Hematopoietic multipotent progenitor cell (in vitro differentiated cells): ENCODE measurements around the gene LYRM1. TPM values are rescaled to one million over a fixed set of nuclear protein-coding genes. Genes with fewer than 3 reads are reported as not detected.
A peak's percentile ranks its signal among the peaks of the same experiment; 100 is the strongest.
"Not testable (repeated sequence)": the region's sequence is repeated elsewhere in the genome, so short reads cannot be mapped to it uniquely, and the experiment has no call there.

Experiments used
- DNase-seq, 3 donors: peaks; one replicate each; pipeline ENCODE4 v3.0.0-alpha.2; 2011 to 2015; ENCODE audit warnings: low read depth in 2 of 3, low spot score in 2 of 3
- total RNA-seq: library from RNA; depleted of rRNA; stranded (reverse); fragments of >200 nt; gene quantifications from one replicate; pipeline ENCODE4 v1.2.3, GENCODE V29; 2012

LYRM1 gene
- total RNA-seq, 1 donor = 30.4 TPM

DNA sequence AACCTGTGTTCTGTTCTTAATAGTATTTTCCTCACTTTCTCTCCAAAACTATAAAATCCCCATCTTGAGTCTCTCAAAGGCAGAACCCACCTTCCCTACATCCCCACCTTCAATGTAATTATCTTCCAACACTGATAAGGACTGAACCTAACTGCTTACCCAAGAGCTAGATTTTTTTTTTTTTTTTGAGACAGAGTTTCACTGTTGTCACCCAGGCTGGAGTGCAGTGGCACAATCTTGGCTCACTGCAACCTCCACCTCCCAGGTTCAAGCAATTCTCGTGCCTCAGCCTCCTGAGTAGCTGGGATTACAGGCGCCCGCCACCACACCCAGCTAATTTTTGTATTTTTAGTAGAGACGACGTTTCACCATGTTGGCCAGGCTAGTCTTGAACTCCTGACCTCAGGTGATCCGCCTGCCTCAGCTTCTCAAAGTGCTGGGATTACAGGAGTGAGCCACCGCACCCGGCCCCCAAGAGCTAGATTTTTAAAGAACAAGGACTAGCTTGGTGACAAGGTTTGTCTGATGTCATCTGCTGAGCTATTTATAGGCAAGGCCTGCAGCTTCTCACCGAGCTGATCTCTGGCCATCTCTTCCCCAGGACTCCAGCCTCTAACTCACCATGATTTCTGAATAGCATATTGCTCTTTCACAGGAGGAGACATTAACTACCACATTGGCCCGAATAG is 29.2 kb downstream of the LYRM1 start:
- DNase-seq = not testable (repeated sequence)

DNA sequence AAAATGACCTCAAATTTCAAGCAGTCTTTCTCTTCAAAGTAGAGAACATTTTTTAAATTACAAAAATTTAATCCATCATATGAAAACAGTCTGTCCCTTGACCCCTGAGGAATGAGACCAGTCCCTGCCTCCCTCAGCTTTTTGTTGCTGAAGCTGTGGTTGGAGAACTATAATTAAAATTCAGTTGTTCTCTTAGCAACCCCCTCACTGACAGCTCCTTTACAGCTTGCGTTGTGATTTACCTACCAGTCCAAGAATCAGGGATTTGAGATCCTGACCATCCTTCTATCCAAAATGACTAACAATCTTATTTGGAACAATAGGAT is 29.8 kb downstream of the LYRM1 start:
- DNase-seq = no peak

DNA sequence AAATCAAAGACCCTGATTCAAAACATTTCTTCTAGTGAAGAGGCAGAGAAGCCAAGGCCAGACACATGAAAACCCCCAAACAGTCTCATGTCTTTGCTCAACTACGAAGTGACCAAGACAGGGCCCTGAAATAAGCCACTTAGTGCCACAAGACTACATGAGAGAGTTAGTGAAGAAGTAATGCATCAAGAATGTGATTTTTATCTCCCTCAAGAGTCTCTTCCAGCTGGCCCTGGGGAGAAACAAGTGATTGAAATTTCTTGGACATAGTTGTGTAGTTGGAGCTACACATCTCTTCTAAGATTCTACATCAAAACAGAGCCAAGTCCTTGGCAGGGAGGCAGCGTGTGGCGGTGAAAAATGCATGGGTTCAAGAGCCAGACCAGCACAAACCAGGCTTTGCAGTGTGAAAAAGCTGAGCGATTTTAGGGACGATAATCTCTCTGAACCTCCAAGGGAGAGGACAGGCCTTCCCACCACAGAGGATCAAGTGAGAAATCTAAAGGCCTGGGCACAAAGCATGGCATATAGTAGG is 30.6 kb downstream of the LYRM1 start:
- no peak for DNase-seq

DNA sequence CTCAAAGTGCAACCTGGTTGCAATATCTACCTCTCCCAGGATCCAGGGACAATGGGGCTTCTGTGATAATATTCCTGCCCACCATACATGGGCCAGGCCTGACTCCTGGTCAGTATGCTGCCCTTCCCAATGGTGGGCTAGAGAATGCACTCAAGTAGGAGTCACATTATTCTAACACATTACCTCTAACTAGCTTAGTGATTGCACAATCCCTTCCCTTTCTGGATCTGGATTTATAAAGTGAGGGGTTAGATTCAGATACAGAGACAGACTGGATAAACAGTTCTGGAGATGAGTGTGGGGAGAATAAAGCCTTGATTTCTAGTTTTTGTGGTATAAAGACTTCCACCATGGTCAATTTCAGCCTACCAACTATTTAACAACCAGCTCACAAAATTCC is 33.0 kb downstream of the LYRM1 start:
- no peak for DNase-seq

DNA sequence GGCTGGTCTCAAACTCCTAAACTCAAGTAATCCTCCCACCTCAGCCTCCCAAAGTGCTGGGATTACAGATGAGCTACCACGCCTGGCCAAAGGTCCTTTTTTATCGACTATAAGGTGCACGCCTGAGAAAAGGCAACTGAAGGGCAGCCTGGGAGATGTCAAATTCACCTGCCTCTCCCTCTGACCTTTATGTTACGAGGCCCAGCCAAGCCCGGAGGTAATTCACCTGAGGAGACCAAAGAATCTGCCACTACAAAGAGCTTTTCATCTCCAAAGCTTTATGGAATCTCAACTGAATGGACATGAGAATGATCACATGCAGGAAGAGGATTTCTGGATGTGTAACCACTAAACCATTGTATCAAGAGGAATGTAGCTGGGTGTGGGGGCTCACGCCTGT is 37.2 kb downstream of the LYRM1 start:
- DNase-seq = no peak

DNA sequence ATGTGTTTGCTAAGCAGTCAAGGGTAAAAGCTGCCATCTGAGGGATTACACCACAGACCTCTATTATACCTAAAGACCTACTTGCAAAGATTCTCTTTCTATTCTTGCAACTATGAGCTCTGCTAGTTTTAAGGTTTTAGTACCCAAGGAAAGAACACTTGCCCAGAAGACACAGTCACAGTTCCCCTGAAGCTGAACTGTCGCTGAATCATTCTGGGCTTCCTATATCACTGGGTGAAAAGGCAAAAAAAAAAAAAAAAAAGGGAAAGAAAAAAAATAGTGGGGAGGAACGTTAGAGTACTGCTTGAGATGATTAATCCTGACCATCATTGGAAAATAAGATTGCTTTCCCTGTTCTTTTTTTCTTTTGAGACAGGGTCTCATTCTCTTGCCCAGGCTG is 37.9 kb downstream of the LYRM1 start:
- DNase-seq = peak in 2 of 3 donors; percentile 52 to 57

DNA sequence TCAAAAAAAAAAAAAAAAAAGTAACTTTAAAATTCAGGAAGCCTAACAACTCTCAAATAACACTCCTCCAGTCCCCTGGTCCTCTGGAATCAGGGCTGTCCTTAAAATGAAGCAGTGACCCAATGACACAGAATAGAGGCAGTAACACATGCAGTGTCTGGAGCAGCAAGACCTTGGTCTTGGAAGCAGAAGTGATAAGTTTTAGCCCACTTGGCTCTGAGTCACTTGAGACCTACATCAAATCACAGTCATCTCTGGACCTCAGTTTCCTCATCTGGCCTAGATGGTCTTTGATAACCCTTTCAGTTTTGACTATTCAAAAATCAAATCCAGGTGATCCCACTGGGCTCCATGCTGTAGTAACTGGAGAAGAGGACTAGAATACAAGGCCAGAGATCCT is 39.0 kb downstream of the LYRM1 start:
- DNase-seq = no peak

DNA sequence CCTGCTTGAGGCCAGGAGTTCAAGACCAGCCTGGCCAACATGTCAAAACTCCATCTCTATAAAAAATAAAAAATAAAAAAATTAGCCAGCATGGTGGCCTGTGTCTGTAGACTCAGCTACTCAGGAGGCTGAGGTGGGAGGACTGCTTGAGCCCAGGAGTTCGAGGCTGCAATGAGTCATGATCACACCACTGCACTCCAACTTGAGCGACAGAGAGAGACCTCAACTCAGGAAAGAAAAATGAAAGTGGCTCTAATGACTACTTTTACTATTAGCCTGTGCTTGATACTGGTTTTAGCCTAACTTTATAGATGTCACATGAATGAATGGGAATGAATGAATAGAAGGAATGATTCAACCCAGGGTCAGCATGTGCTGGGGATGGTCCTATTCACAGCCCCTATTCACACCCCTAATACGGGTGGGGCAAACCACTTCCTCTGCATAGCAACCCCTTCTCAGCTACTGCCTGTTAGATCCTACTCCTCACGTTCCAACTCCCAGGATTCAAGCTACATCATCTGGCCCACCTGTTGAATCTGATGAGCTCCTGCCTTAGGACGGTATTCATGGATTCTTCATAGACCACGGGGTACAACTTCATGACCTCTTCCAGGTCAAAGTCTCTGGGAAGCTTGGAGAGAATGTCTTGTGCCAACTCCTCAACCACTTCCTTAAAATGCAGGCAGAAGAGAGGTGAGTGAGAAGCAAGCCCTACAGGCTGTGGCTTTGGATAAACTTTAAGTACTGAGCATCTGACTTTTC is 40.5 kb downstream of the LYRM1 start:
- peak in 1 of 3 donors; percentile 41 for DNase-seq

DNA sequence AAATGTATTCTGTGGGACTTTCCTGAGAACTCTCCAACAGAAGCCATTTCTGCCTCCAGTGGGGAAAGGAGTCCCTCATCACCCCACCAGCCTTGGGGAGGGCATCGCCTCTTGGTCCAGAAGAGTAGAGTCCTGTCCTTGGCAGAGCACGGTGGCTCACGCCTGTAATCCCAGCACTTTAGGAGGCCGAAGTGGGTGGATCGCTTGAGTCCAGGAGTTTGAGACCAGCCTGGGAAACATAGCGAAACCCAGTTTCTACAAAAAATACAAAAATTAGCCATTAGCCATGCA is 41.0 kb downstream of the LYRM1 start:
- no peak for DNase-seq

DNA sequence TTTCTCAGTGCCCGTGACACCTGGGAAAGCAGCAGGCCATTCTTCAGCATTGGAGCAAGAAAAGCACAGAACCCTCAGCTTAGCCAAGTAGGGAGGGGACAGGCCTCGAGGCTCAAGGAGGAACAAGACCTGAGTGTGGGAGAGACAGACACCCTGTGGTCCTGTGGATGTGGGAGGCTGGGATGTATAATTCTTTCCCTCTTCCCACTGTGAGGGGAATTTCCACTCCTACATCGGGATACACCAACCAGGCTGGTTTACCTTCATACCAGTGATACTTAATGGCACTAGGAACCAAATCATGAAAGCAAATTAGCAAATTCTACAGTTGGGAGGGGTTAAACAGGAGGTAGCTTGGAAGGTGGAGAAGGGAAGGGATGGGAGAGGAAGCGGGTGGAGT is 41.7 kb downstream of the LYRM1 start:
- no peak for DNase-seq

DNA sequence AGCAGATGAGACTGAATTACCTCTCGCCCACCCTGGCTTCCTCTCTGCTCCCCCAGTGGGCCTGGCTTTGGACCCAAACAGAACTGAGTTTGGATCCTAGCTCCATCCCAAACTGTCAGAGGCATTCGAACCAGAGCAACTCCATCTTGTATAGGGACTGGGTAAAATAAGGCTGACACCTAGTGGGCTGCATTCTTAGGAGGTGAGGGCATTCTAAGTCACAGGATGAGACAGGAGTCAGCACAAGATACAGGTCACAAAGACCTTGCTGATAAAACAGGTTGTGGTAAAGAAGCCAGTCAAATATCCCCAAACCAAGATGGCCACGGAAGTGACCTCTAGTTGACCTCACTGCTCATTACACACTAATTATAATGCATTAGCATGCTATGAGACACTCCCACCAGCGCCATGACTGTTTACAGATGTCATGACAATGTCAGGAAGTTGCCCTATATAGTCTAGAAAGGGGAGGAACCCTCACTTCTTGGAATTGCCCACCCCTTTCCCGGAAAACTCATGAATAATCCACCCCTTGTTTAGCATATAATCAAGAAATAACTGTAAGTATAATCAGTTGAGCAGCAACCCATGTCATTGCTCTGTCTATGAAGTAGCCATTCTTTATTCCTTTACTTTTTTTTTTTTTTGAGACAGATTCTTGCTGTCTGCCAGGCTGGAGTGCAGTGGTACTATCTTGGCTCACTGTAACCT is 44.4 kb downstream of the LYRM1 start:
- DNase-seq = peak in 2 of 3 donors; percentile 15 to 47

DNA sequence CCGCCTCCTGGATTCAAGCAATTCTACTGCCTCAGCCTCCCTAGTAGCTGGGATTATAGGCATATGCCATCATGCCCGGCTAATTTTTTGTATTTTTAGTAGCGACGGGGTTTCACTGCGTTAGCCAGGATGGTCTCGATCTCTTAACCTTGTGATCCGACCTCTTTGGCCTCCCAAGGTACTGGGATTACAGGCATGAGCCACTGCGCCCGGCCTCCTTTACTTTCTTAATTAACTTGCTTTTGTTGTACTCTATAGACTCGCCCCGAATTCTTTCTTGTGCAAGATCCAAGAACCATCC is 45.0 kb downstream of the LYRM1 start:
- DNase-seq = not testable (repeated sequence)

DNA sequence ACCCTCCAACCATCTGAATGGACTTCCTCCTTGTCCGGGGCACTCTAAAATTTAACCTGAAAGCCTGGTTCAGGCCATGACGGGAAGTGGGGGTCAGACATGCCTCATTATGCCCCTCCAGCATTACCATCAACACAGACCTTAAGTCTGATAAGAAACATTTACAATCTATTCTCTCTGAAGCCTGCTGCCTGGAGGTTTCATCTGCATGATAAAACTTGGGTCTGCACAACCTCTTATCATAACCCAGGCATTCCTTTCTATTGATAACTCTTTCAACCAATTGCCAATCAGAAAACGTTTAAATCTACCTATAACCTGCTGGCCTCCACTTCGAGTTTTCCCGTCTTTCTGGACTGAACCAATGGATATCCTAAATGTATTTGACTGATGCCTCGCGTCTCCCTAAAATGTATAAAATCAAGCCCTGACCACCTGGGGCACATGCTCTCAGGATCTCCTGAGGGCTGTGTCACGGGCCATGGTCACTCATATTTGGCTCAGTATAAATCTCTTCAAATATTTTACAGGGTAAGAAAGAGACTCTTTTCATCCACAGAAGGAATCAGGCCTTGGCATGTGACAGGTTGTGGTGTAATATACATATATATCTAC is 45.6 kb downstream of the LYRM1 start:
- DNase-seq = no peak

DNA sequence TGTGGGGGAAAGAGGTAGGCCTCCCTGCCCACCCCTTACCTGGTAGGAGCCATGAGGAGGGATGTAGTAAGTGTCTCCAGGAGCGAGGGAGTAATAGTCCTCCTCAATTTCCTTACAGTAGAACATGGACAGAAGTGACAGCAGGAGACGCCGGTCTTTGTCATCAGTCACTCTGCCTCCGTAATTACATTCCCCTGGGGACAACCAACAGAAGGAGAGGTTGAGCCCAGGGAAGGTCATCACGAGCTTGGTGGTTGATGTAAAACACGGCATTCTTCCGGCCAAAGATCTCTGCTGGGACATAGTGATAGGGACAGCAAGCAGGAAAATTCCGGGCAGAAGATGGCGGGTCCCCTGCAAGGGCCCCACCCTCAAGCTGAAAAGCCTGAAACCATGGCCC is 47.9 kb downstream of the LYRM1 start:
- DNase-seq = no peak

DNA sequence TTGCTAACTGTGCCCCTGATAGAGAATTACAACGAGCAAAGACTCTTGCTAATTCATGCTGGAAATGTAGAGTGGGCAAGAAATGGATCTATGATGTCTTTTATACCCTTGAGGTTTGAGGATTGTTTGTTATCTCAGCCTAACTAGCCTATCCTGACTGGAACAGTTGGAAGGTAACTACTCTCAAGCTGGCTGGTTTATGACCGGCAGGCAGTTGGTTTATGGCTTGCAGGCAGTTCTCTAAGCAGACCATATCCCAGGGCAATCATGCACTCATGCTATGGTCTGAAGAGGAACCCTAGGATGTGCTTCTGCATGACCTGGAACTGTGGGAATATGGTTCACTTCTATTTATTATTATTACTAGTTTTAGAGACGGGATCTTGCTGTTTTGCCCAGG is 49.1 kb downstream of the LYRM1 start:
- no peak for DNase-seq

DNA sequence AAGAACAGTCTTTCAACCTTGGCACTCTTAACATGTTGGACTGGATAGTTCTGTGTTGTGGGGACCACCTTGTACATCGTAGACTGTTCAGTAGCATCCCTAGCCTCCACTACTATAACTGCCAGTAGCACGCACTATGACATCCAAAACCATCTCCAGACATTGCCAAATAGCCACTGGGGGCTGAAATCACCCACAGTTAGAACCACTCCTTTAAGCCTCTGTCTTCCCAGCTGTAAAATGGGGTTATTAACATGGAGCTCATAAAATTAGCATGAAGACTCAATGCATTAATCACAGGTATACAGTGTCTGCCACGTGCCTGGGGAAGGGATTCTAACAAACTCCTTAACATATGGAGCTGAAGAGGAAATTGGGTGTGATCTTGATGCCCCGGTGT is 49.7 kb downstream of the LYRM1 start:
- no peak for DNase-seq

DNA sequence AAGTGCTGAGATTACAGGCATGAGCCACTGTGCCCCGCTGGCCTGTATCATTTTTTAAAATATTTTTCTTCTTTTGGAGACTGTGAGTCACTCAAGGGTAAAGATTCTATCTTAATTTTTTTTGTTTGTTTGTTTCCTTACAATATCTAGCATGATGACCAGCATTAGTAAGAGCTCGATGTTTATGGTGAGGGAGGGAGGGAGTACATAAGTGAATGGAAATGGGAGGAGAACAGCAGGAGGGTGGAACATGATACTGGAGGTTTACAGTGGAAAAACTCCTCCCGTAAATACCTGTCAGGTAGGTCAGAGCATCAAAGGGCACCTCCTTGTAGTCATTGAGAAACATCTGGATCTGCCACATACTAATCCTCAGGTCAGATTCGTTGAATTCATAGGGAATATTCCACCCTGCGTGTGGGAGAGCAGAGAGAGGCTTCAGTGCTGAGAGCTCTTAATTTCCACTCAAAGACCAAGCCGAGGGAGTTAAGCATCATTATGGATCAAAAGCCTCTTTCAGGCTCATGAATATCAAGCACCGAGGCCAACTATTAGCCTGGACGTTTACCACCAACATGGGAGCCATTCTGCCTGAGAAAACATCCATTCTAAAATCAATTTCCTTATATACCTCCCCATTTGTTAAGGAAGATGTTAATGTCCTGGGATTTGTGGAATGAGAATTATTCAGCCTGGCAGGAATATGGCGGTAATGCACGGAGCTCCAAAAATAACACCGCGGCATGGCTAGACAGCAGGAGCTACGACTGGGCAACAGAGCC is 51.8 kb downstream of the LYRM1 start:
- no peak for DNase-seq

DNA sequence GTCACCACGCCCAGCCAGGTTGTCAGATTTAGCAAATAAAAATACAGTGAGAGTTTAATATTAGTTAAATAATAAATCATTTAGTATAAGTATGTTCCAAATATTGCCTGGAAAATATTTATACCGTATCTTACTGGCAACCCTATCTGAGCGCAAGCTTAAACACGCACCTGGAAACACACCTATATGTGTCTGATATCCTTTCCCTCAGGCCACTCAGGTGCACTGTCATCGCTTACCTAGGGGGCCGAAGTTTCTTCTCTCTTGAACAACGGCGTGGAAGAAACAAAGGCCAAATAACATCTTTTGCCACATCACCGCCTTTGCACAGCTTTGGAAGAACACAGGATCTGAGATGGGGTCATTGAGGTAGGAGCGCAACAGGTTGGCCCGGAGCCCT is 54.0 kb downstream of the LYRM1 start:
- DNase-seq = no peak

DNA sequence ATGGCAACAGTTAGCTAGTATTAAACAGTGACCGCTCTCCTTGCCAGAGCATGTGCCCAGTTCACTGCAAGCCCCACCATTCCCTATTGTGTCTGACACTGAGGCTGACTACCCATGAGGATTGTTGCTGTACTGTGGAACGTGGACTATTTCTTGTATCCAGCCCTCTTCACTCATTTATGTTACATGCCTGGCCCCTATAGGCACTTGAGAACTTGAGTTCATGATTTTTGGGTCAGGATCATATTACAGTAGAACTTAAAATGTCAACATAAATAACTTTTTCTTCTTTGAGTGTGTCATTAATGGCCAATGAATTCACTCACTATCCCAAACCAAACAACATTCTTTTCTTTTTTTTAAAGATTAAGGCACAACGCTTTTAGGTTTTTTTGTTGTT is 55.7 kb downstream of the LYRM1 start:
- peak in 1 of 3 donors; percentile 6 for DNase-seq

DNA sequence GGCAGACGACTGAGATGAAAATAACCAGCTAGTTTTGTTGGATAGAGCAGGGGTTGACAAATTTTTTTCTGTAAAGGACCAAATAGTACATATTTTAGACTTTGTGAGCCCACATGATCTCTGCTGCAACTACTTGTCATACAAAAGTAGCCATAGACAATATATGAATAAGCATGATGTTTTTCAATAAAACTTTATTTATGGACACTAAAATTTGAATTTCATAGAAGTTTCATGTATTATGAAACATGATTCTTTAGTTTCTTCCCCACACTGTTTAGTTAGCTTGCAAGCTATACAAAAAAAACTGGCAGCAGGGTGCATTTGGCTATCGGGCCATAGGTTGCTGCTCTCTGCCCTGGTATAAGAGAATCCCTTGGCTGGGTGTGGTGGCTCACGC is 56.6 kb downstream of the LYRM1 start:
- no peak for DNase-seq

DNA sequence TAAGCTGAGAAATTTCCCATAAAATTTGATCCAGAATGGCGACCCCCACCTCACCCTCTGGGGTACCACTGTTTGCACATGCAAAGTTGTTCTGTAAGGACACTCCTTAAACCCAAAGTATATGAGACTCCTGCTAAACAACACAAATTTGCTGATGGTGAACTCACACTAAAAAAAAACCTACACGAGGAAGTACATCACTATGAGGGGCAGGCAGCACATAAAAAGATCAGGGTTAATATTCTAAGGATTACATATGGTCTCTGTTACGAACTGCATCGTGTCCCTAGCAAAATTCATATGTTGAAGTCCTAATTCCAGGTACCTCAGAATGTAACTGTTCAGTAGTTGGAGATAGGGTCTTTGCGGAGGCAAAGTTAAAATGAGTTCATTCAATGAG is 60.3 kb downstream of the LYRM1 start:
- no peak for DNase-seq
